Measurements from ENCODE around the gene TCF4. TPM values are rescaled to one million over a fixed set of nuclear protein-coding genes. Genes with fewer than 3 reads are reported as not detected.

TCF4 gene
- total RNA-seq (2014; rRNA removed; shearing (Covaris generic)), result 38.0 and 48.3 TPM in 2 replicates

DNA sequence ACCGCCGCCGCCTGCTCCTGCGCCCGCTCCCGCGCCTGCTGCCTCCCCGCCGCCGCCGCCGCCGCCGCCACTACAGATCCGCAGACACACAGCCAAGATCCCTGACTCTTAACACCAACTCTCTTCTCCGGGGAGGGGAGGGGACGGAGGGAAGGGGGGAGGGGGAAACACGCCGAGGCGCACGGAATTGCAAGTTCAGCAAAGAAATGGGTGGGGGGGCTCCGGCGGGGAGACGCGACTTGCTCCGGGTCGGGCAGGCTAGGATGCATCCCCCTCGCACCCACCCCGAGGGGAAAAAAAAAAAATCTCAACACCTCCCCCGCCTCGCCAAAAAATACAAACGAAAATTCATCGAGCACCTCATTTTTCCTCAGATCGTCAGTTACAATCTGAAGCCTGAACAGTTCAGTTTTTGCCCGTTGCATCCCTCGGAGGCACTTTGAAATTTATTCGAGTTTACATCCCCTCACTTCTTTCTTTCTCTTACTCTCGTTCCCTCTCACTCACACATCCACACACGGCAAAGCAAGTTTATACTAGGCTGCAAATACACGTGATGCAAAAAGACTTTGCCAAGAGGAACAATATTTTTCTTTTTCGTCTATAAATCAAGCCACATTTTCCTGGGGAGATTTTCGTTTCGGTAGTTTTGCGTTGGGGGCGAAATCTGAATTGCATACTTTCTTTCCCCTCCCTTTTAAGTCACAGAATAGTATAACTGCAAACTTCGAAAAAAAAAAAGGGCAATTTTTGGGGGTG lies at the start of gene TCF4:
TCF4 (minus strand) TSS at position 82 of the 759 bp plus-strand sequence. CDS start 1,076 bp downstream, outside the sequence.
- H3K27me3 ChIP-seq (ENCODE audit: control insufficient read depth, insufficient read depth, low read length), result no peaks in the 10 kb centered on the region
- no peaks in the 10 kb centered on the region for H3K36me3 ChIP-seq (replicated peaks; ENCODE audit: control insufficient read depth, insufficient read depth, low read length)
- peak; percentile 85 for DNase-seq
- H3K4me3 ChIP-seq (ENCODE audit: insufficient read depth, low read depth, low read length), result peak within 1 kb of the TSS; percentile 49

DNA sequence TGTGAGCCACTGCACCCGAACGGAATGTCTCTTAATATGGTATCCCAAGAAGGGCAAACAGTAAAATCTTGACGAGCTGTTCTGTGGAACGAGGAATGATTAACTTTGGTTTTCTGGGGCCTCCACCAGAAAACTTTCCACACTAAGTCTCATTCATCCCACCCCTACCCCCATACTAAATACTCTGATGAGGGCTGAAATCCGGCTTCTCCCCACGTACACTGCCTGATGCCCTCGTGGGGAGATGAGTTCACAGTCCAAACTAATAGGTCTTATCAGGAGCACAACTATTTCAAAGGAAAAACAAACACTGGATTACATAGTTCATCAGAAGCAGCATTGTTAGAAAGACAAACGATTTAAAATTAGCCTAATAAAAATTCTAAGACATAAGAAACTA lies 49.2 kb upstream of the TCF4 start:
- Histone ChIP-seq H3K36me3 (replicated peaks; ENCODE audit: control insufficient read depth, insufficient read depth, low read length) (no peaks in the 10 kb centered on the region), H3K27me3 (ENCODE audit: control insufficient read depth, insufficient read depth, low read length) (no peaks in the 10 kb centered on the region), H3K4me3 (ENCODE audit: insufficient read depth, low read depth, low read length) (no peak overlapping the region)
- DNase-seq, result no peak

- Histone ChIP-seq H3K4me3 (ENCODE audit: insufficient read depth, low read depth, low read length) (no peak overlapping the region), H3K36me3 (replicated peaks; ENCODE audit: control insufficient read depth, insufficient read depth, low read length) (no peaks in the 10 kb centered on the region), H3K27me3 (ENCODE audit: control insufficient read depth, insufficient read depth, low read length) (no peaks in the 10 kb centered on the region)
- DNase-seq, result no peak
Observed at GRCh38 chr18:55635439-55635838, 47.4 kb upstream of the TCF4 start.

- no peaks in the 10 kb centered on the region for H3K27me3 ChIP-seq (ENCODE audit: control insufficient read depth, insufficient read depth, low read length)
- H3K4me3 ChIP-seq (ENCODE audit: insufficient read depth, low read depth, low read length), result no peak overlapping the region
- no peaks in the 10 kb centered on the region for H3K36me3 ChIP-seq (replicated peaks; ENCODE audit: control insufficient read depth, insufficient read depth, low read length)
- DNase-seq, result no peak
Observed at GRCh38 chr18:55634545-55634944, 46.6 kb upstream of the TCF4 start.

DNA sequence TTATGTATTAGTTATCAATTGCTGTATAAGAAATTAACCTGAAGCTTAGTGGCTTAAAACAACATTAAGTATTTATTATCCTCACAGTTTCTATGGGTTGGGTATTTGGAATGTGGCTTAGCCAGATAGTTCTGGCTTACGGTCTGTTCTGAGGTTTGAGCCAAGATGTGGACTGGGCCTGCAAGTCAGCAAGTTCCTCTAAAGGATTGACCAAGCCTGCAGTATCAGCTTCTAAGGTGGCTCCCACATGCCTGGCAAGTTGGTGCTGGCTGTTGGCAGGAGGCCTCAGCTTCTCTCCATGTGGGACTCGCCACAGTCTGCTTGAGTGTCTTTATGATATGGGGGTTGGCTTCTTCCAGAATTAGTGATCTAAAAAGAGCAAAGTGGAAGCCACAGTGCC lies 45.0 kb upstream of the TCF4 start:
- no peaks in the 10 kb centered on the region for H3K27me3 ChIP-seq (ENCODE audit: control insufficient read depth, insufficient read depth, low read length)
- H3K4me3 ChIP-seq (ENCODE audit: insufficient read depth, low read depth, low read length), result no peak overlapping the region
- no peaks in the 10 kb centered on the region for H3K36me3 ChIP-seq (replicated peaks; ENCODE audit: control insufficient read depth, insufficient read depth, low read length)
- no peak for DNase-seq

DNA sequence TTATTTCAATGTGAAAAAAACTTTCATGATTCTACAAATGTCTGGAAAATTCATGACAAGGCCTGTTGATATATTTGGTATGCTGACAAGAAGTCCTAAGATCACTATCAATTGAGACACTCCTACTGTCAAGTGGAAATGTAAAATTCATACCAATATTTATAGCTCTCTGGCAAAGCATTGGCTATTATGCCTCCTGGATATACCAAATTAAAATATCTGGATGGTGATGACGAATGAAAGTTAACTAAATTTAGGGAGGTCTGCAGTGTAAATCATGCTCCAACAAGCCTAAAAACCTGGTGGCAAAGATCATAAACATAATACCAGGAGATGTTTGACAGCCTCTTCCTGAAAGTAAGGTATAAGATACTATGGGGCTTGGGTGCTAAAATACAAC lies 41.1 kb upstream of the TCF4 start:
- H3K36me3 ChIP-seq (replicated peaks; ENCODE audit: control insufficient read depth, insufficient read depth, low read length), result no peaks in the 10 kb centered on the region
- H3K4me3 ChIP-seq (ENCODE audit: insufficient read depth, low read depth, low read length), result no peak overlapping the region
- no peaks in the 10 kb centered on the region for H3K27me3 ChIP-seq (ENCODE audit: control insufficient read depth, insufficient read depth, low read length)
- DNase-seq, result no peak

GRCh38 chr18:55627007-55627406 lies 39.0 kb upstream of the TCF4 start:
- no peak for DNase-seq
- Histone ChIP-seq H3K4me3 (ENCODE audit: insufficient read depth, low read depth, low read length) (no peak overlapping the region), H3K27me3 (ENCODE audit: control insufficient read depth, insufficient read depth, low read length) (no peaks in the 10 kb centered on the region), H3K36me3 (replicated peaks; ENCODE audit: control insufficient read depth, insufficient read depth, low read length) (no peaks in the 10 kb centered on the region)

GRCh38 chr18:55625901-55626300 lies 37.9 kb upstream of the TCF4 start:
- DNase-seq, result no peak
- Histone ChIP-seq H3K27me3 (ENCODE audit: control insufficient read depth, insufficient read depth, low read length) (no peaks in the 10 kb centered on the region), H3K4me3 (ENCODE audit: insufficient read depth, low read depth, low read length) (no peak overlapping the region), H3K36me3 (replicated peaks; ENCODE audit: control insufficient read depth, insufficient read depth, low read length) (no peaks in the 10 kb centered on the region)

- no peaks in the 10 kb centered on the region for H3K36me3 ChIP-seq (replicated peaks; ENCODE audit: control insufficient read depth, insufficient read depth, low read length)
Observed at GRCh38 chr18:55623626-55624025, 35.6 kb upstream of the TCF4 start.

GRCh38 chr18:55610506-55610905 lies 22.5 kb upstream of the TCF4 start:
- Histone ChIP-seq H3K36me3 (replicated peaks; ENCODE audit: control insufficient read depth, insufficient read depth, low read length) (no peaks in the 10 kb centered on the region), H3K27me3 (ENCODE audit: control insufficient read depth, insufficient read depth, low read length) (no peaks in the 10 kb centered on the region), H3K4me3 (ENCODE audit: insufficient read depth, low read depth, low read length) (no peak overlapping the region)
- no peak for DNase-seq

More at GRCh38 chr18:55623626-55624025, 35.6 kb upstream of the TCF4 start:
- Histone ChIP-seq H3K4me3 (ENCODE audit: insufficient read depth, low read depth, low read length) (no peak overlapping the region), H3K27me3 (ENCODE audit: control insufficient read depth, insufficient read depth, low read length) (no peaks in the 10 kb centered on the region)
- DNase-seq, result no peak

- H3K27me3 ChIP-seq (ENCODE audit: control insufficient read depth, insufficient read depth, low read length), result no peaks in the 10 kb centered on the region
- no peak for DNase-seq
- H3K36me3 ChIP-seq (replicated peaks; ENCODE audit: control insufficient read depth, insufficient read depth, low read length), result no peaks in the 10 kb centered on the region
- no peak overlapping the region for H3K4me3 ChIP-seq (ENCODE audit: insufficient read depth, low read depth, low read length)
Observed at GRCh38 chr18:55609160-55609825, 21.3 kb upstream of the TCF4 start.

DNA sequence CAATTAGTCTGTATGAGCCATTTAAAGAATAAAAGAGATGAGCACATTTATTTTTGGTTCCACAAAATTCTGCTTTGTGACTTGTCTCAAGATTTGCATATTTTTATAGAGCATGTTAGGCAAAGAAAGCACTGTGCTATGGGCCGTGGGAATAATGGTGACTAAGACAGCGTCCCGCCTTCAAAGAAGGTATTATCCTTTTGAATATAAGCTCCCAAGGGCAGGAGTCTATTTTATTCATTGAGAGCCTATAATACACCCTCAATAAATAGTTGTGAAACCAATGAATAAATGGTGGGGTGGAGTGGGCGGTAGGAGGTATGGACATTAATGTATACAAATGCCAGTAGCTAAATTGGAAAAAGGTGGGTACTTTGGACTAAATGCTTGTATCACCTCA lies 20.5 kb upstream of the TCF4 start:
- Histone ChIP-seq H3K4me3 (ENCODE audit: insufficient read depth, low read depth, low read length) (no peak overlapping the region), H3K27me3 (ENCODE audit: control insufficient read depth, insufficient read depth, low read length) (no peaks in the 10 kb centered on the region), H3K36me3 (replicated peaks; ENCODE audit: control insufficient read depth, insufficient read depth, low read length) (no peaks in the 10 kb centered on the region)
- DNase-seq, result no peak

DNA sequence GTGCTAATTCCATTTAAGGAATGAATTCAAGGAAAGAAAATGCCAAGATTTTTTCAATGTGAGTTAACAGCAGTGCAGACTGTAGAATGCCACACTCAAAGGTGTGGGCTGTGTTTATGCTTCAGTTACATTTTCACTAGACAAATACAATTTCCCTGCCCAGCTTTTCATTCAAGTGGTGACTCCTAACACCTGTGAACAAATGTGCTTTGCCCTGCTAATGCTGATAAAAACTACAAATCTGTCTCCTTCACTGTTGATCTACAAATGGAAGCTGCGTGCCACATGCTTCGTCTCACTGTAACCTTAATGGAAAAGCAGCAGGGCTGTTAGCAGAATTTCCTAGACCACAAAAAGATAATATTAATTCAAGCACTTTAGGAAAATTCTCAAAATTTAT lies 19.8 kb upstream of the TCF4 start:
- Histone ChIP-seq H3K36me3 (replicated peaks; ENCODE audit: control insufficient read depth, insufficient read depth, low read length) (no peaks in the 10 kb centered on the region), H3K27me3 (ENCODE audit: control insufficient read depth, insufficient read depth, low read length) (no peaks in the 10 kb centered on the region), H3K4me3 (ENCODE audit: insufficient read depth, low read depth, low read length) (no peak overlapping the region)
- DNase-seq, result no peak

DNA sequence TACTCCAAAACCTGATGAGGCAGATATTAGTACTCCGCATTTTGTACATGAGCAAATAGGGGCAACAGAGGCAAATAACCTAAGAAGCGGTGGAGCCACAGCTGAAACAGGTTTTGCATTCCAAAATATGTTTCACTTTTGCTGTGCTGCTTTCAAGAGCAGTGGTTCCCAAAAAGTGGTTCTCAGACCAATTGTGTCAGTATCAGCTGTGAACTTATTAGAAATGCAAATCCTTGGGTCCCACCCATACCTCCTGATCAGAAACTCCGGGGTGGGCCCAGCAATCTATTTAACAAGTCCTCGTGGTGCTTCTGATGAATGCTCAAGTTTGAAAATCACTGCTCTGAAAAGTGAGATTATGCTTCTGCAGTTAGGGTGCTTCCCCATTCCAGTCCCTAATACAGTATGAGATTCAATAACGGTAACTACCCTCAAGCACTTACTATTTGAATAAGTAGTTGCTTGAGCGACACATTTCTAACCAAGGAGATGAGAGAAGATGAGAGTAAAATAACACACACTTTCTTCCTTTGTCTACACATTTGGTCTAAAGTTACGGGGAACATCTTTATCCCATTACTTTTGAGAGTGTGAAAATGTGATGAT lies 17.8 kb upstream of the TCF4 start:
- Histone ChIP-seq H3K27me3 (ENCODE audit: control insufficient read depth, insufficient read depth, low read length) (no peaks in the 10 kb centered on the region), H3K4me3 (ENCODE audit: insufficient read depth, low read depth, low read length) (no peak overlapping the region), H3K36me3 (replicated peaks; ENCODE audit: control insufficient read depth, insufficient read depth, low read length) (no peaks in the 10 kb centered on the region)
- no peak for DNase-seq

- Histone ChIP-seq H3K36me3 (replicated peaks; ENCODE audit: control insufficient read depth, insufficient read depth, low read length) (no peaks in the 10 kb centered on the region; the same call in 1 of the 2 replicates), H3K27me3 (ENCODE audit: control insufficient read depth, insufficient read depth, low read length) (no peaks in the 10 kb centered on the region), H3K4me3 (ENCODE audit: insufficient read depth, low read depth, low read length) (no peak overlapping the region)
- DNase-seq, result no peak
Observed at GRCh38 chr18:55603775-55604174, 15.8 kb upstream of the TCF4 start.
